OCI-M1 (cell line): ENCODE data around the gene CADPS.
"Not testable (repeated sequence)": the region's sequence is repeated elsewhere in the genome, so short reads cannot be mapped to it uniquely, and the experiment has no call there.

Experiments used
- DNase-seq: peaks from one replicate; lab custom pipeline; 2025; lab: John Stamatoyannopoulos, UW

Gene CADPS

DNA sequence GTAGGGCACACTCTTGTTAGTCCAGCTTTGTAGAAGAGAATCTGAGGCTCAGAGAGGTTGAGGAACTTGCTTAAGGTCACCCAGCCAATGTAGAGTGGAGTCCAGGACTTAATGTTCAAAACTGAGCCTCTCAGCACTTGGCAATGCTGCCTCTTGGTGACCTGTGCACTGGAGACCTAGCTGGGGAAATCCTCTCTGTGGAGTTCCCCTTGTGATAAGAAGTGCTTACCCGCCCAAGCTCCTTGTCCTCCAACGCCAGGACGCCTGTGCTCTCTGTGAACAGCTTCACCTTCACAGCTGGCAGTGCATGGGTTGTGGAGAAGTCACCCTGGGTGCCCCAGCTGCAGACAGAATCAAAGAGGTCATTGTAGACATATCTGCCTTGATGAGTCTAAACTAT, 282.8 kb downstream of the CADPS start:
- no peak for DNase-seq

DNA sequence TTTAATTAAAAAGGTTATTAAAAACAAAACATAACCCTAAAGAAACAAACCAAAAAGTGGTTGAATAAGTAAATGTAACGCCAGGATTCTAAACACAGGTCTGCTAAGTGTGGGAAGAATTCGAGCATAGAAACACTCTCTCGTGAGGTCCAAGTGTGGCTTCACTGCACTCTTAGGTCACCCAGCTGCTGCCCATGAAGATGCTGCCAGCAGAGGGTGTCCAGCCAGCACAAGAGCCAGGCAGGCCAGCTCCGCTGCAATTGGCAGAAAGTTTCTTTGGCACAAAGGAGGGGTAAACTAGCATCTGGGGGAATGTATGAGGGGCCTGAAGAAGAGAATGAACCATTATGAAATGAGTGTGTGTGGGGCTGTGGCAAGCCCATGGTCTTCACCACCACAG, 286.1 kb downstream of the CADPS start:
- no peak for DNase-seq

DNA sequence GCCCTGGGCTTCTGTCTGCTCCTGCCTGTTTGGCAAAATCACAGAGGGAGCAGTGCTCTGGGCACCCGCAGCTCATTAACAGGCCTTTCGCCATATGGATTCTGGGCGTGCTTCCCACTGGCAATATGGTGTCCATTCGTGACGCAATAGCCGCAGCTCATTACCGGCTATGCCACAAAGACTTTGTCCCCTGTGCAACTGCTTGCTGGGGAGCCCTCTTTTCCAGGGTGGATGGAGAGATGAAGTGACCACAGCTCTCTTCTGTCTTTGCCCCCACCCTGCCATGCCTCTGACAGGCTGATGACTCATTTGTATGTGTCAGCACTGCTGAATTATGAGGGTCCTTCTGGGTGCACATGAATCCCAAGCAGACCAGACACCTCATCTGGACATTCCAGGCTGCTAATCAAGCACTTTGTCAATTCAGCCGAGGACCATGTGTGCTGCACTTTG, 287.6 kb downstream of the CADPS start:
- DNase-seq: no peak

DNA sequence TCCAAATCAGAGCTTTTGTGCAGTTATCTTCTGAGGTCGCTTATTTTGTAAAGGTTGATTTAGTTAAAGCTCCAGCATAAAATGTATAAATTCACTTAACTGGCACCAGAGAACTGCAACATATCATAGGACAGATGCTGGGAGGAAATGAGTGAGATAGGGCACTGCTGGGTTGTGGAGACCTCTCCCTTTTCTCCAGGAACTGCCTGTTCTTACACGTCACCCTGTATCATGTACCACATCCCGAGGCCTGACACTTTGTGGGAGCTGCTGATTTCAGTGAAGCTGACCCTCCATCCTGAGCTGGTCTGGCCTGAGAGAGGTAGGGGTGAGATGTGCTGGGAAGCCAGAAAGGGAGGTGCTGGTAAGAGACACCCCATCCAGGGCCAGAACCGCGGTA, 288.0 kb downstream of the CADPS start:
- DNase-seq: no peak

DNA sequence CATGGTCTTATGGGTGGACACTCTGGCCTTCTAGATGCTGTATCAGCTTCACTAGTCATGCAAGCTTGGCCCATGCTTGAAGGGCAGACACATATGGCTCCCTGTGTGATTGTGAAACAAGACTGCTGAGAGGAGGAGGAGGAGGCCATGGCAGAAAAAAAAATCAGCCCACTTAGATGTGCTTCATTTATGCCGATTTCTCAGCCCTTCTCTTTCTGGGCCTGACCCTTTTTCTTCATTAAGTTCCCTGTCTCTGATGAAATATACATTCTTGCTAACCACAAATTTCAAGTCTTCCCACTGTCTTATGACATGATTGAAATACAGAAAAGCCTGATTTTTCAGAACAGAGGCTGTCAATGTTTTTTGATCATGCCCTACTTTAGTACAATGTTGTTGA, 288.9 kb downstream of the CADPS start:
- no peak for DNase-seq

DNA sequence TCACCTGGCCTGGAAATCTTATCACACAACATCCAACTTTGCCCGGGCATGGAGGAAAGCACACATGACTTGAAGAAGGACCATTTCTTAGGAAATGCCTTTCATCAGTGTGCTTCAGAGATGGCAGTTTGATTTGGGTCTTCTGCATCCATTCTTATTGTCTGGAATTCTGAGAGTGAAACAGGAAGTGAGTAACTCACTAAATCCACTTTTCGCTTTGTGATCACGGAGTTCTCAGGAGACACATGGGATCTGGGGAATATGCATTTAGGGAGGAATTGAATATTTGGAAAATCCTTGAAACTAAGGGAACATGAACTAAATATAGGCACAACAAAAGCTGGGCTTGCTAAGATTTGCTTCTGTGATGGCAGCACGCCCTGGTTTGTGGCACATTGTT, 289.4 kb downstream of the CADPS start:
- DNase-seq: no peak

DNA sequence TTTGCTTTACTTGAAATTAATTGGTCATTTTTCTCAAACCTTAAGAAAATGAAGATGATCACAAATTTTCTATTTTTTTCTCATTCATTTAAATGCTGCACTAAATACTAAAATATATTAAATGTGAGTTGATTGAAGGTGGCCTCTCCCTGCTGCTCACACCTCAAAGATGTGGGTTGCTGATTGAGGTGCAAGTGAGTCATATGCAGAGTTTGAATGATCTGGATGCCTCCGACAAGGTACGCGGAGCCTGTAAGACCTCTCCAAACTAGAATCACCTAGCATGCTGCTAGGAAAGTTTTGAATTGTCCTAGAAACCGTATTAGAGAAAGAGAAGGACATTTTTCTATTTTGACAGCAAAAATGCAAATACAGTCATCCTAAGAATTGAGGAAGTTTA, 290.6 kb downstream of the CADPS start:
- no peak for DNase-seq

DNA sequence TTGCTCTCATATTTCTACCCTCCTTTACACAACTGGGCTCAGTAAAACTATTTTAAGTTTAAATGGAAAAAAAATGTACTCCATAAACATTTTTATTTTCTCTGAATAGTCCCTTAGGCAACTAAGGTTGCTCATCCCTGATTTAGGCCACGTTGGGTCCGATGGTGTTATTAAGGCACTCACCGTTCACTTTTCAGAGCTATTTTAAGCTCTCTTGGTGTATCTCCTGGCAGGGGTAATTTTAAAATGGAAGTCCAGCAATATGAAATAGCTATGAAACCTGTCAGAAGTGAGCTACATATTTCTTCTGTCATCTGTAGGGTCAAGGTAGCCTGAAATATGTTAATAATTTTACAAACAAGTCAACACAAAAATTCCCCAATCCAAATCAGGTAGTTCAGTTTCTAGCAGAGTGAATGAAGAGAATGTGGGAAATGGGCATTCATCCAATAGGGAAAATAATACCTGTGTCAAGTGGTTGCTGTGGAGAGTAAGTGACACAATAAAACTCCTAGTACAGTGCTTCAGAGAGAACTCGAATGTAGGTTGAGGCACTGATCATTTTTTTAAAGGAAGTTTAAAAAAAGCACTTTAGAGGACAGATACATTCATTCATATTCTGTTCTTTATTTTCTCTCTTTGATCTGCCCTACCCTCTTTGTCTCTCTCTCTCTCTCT, 292.6 kb downstream of the CADPS start:
- DNase-seq: no peak

DNA sequence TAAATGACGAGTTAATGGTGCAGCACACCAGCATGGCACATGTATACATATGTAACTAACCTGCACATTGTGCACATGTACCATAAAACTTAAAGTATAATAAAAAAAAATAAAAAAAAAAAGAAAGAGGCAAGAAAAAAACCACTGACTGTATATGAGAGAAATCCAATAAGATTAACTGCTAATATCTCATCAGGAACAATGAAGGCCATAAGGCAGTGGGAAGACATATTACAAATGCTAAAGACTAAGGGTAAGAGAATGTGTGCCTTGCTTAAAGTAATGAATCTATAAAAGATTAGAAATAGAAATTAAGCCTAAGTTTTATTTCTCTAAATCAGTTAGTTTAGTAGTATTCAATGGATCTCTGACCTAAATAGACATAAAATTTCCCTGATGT, 294.7 kb downstream of the CADPS start:
- not testable (repeated sequence) for DNase-seq

DNA sequence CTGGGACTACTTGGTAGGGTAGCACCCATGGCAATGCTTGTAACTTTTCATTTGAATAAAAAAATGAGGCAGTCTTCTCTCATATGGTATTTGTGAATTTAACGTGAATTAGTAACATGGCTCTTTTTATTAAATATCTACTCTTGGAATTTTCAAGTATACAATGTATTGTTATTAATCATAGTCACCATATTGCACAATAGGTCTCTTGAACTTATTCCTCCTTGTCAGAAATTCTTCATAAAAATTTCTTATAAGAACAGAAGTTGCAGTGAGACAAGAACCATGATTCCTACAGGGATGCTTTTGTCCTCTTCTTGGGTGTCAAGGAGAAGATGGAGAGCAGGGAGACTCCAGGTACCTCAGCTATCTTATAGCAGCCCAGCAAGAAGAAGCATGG, 298.1 kb downstream of the CADPS start:
- no peak for DNase-seq

DNA sequence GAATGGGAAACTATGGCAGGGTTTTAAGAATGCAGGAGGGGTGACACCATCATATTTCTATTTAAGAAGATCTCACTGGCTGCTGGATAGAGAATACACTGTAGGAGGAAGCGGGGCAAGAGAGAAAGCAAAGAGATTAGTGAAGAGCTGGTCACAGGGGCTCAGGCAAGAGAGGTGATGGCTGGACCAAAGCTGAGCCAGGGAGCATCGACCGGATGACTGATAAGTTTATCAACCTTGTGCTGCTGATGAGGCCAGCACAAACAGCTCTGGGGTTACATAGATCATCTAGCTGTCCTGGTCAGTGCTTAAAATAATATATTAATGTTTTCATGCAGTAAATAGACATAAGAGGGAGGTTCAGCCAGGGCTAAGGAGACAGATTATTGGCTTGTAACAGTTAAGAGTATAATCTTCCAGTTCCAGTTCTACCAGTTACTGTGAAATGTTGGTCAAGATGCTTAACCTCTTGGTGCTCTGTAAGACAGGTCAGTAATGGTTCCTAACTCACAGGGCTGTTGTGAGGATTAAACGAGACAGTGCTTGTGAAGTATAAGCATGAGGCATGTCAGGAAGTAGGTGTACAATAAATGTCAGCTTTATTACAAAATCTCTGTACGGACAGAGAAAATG, 300.8 kb downstream of the CADPS start:
- no peak for DNase-seq

DNA sequence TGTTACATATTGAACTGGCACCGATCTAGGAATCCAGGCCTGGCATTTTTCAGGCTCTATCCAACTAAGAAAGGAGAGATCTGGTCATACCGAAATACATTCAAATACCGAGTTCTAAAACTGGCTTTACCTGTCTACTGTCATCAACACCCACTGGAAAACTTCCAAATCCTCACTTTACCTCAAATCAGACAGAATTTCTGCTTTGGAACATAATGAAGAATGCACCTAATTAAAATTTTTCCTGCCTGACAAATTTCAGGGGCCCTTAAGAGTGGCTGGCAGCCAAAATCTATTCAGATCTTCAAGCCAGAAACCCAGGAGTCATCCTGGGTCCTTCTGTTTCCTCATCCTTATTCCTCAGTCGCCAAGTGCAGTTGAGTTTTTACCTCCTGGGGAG, 303.3 kb downstream of the CADPS start:
- DNase-seq: no peak

DNA sequence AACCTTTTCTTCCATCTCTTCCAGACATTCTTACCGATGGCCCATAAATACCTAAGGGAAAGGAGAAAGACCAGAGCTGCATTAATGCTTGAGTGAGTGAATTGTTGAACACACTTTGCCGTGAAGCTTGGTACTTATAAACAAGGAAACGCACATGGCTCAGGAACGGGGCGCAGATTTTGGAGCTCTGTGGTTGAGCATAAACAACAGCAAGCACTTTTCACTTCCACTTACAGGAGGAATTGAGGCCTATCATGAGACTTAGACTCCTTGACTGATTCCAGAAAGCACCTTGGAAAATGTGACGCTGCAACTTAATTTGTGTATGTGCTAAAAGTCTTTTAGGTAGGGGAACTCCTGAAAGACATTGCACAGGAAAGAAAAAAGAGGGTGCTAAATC, 304.3 kb downstream of the CADPS start:
- DNase-seq: no peak

DNA sequence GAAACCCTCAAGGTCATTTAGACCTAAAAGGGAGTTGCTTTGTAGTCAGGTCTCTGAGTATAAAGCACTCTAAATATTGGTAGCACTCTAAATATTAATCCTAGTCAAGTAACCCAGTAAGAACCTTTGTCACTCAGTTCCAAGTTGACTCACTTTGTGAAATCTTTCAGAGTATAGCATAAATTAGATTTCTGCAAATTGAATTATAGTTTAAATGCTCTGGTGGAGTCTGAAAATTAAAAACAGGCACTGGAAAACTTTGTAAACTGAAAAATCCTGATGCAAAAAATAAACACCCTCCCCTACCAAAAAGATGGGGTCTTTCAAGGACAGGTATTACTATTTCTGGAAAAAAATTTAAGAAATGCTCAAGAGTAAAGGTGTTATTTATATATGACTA, 305.6 kb downstream of the CADPS start:
- no peak for DNase-seq

DNA sequence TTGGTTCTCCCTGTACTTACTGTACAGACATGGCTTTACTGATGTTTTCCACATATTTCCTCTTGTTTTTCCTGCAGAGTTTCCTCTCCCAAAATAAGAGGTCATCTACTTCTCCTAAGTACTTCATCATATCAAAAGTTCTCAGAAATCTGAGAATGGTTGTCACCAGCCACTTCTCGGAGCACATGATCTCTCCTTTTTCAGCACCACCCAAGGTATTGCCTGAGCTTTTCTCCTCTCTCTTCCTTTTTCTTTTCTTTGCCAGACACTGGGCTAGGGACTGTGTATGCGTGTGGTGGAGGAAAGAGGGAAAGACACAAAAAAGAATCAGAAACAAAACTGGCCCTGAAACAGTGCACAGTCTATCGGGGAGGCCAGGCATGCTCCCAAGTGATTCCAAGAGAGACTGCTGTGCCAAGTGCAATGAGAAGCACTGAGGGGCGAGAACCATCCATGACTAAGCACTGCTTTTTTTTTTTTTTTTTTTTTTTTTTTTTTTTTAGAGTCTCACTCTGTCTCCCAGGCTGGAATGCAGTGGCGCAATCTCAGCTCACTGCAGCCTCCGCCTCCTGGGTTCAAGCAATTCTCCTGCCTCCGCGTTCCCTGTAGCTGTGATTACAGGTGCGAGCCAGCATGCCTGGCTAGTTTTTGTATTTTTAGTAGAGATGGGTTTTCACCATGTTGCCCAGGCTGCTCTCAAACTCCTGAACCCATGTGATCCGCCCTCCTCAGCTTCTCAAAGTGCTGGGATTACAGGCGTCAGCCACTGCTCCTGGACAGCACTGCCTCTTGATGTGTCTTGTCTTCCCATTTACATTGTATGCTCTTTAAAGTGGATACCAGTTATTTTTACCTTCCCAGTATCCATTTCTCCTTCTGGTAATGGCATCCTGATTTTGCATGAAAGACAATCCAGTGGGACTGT, 307.9 kb downstream of the CADPS start:
- DNase-seq: no peak

DNA sequence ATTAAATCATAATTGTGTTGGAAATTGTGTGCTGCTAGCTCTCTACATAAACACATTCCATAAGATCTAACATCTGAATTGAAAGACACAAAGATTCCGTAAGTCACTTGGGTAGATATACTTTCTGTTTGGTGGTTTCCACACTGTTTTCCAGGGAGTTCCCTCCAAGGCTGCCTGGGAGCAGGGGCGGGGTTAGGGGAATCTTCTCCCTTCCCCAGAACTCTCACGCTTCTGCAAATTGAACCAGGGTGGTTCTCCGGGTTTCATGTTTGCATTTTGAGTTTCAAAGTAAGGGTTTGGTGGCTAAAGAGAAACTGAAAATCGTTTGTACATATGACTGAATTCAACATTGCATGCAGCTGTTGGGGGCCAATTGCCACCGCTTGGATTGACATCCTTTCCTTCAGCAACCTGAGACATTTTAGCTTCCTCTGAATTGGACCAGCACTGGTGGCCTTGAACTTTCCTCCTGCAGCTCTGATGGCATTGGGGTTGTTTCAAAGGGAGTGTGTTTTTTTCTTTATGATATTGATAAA, 309.1 kb downstream of the CADPS start:
- no peak for DNase-seq

DNA sequence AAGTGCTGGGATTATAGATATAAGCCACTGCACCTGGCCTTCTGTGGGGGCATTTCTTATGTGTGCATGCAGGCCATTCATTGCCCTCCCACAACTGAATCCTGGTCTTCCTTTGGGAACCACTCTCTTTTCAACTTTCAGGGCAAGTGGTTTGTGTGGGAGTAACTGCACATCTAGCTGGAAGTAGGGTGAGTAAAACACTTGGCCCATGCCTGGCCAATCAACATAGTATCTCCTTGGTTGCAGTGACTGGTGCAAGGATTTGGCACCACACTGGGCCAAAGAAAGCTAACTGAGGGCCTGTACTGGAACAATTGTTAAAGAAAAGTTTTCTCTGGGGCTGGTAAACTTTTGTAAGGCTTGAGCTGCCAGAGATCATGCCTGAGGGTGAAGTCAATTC, 312.6 kb downstream of the CADPS start:
- no peak for DNase-seq

DNA sequence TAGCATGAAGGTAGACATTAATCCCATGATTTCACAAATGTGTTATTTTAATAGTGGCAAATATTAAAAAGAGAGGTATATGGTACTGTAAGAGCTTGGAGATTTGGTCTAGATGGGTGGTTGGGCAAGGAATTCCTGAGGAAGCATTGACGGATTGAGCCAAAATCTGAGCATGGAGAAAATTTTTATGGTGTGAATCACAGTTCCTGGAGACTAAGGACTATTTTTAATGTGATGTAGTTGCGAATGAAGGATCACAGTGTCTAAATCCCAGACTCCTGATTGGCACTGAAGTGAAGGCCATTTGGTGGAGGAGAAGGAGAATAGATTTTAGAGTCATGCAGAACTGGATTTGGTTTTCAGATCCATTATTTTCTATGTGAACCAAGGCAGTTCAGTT, 313.2 kb downstream of the CADPS start:
- DNase-seq: no peak

DNA sequence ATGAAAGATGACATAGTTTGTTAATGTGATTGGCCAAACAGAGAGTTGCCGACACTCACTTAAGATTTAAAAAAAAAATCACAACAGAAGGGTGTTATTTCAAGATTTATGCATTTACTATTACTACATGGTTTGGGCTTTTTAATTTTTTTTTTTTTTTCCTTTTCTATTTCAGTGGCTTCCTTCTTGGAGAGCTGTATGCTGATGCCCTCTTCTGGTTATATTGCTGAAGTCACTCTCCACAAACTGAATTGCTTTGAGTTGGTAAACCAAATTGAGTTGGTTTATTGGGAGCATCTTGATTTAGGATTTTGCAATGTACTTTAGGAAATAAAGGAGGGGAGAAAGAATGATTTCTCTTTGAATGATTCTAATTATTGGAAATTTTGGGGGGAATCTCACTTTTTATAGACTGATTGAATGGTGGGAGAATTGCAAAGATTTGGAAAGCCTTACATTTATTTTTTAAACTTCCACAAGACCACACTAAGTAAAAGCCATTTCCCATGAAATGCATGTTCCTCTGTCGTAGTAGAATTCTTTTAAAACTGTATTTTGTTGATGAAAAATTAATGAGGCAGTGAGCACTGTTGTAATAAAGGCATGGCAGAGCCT, 315.3 kb downstream of the CADPS start:
- peak; percentile 46 for DNase-seq

DNA sequence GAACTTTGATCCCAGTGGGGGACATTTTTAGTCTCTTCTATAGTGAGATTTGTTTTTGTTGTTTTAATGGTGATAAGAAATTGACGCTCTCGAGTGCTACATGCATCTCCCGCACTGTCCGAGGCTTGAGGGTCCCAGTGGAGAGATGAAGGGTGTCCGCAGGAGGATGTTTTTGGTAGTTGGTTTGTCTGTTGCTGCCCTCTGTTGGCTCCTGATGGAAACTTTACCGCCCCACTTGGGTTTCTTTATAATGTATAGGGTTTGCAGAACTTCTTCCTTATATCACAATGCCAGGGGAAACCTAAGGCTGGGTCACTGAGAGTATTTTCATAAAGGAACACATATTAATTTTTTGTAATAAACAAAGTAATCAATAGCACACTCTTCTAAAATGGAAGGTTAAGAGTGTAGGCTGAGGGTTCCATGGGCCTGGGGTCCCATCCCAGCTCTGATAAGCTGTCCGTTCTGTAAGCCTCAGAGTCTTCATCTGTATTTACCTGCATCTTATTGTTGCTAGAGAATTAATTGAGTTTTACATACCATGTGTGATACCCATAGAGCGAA, 316.6 kb downstream of the CADPS start:
- peak; percentile 60 for DNase-seq

DNA sequence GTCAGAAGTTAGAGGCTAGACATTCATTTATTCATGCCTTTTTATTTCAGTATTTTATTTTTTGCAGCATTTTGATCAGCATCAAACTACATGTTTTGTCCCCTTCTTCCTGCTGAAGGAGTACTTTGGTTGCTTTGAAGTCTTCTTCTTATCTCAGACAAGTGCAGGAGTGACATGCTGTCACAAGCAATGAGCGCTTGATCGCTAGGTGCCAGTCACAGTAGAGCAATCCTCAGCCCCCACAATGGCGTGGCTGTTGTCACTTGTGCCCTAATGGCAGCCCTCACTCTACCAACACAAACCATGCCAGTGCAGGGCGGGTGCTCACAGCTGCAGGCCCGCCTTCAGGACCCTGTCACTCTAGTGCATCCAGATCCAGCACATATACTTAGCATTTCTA, 317.2 kb downstream of the CADPS start:
- DNase-seq: no peak

DNA sequence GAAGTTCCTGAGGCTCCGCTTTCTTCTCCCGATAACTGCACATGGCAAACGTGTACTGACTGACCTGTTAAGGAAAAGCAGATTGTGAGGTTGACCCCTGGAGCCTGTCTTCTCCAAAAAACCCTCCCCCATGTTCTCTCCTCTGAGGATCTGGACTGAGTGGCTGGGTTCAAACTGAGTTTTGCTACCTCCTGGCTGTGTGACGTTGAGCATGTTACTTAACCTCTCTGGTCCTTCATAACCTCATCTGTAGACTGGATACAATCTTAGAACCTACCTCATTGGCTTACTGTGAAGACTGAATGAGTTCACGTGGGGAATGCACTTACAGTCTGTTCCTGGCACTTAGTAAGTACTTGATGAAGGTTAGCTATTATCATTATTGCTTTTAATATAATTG, 317.8 kb downstream of the CADPS start:
- DNase-seq: no peak
